Activated CD8-positive, alpha-beta memory T cell treated with anti-CD3 and anti-CD28 coated beads, Interleukin-2, amount 50 U/mL, for 48 hours (primary cell): ENCODE measurements around the gene ATP5ME.
A peak's percentile ranks its signal among the peaks of the same experiment; 100 is the strongest.
"Not testable (repeated sequence)": the region's sequence is repeated elsewhere in the genome, so short reads cannot be mapped to it uniquely, and the experiment has no call there.

Source experiments
- DNase-seq: peaks from one replicate; pipeline ENCODE4 v3.0.0-alpha.2; 2020

ATP5ME gene

GRCh38 chr4:683247-683897 lies 9.3 kb upstream of the ATP5ME start:
- no peak for DNase-seq

GRCh38 chr4:682490-683172 lies 8.6 kb upstream of the ATP5ME start:
- DNase-seq: peak; percentile 55

DNA sequence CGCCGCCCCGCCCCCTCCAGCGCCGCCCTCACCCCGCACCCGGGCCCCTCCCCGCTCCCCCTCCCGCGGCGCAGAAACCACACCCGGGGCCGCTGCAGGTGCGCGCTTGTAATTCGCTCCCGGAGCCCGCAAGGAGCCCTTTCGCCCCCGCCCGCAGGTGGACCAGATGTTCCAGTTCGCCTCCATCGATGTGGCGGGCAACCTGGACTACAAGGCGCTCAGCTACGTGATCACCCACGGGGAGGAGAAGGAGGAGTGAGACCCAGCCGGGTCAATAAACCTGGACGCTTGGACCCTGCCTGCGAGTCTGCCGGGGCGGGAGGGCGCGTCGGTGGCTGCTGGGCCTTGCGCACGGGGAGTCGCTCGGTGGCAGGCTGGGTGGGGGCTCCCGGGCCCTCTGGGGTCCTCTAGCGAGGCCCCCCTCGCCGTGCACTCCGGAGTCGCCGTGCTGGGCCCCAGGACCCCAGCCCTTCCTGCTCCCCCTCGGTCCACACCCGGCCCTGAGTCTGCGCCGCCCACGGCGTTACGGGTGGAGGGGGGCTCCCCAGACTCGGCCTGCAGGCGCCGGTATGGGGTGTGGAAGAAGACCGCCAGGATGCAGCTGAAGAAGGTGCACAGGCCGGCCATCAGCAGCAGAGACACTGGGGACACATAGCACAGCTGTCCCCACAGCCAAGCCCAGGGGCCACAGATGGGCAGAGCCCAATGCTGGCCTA lies 7.8 kb upstream of the ATP5ME start:
- DNase-seq: peak; percentile 60

GRCh38 chr4:680928-681645 lies 7.0 kb upstream of the ATP5ME start:
- peak; percentile 76 for DNase-seq

GRCh38 chr4:680551-680927 lies 6.5 kb upstream of the ATP5ME start:
- DNase-seq: peak; percentile 58

DNA sequence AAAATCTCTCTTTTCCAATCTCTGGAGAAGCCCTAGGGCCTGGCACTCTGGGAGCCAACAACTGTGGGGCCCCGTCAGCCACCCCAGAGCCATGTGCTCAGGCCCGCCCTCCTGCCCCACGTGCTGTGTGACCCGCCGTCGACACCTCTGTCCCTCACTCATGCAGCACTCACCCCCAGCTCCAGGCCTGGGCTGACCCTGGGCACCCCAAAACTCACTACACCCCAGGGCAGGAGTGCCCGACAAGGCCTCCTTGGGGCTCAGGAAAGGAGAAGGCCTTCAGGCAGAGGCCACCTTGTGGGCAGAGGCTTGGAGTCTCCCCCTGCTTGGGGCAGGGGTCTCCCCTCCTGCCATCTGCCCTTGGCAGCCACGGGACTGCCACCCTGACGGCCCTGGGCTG lies 6.0 kb upstream of the ATP5ME start:
- no peak for DNase-seq

GRCh38 chr4:679629-680028 lies 5.6 kb upstream of the ATP5ME start:
- DNase-seq: no peak

GRCh38 chr4:679104-679481 lies 5.0 kb upstream of the ATP5ME start:
- no peak for DNase-seq

DNA sequence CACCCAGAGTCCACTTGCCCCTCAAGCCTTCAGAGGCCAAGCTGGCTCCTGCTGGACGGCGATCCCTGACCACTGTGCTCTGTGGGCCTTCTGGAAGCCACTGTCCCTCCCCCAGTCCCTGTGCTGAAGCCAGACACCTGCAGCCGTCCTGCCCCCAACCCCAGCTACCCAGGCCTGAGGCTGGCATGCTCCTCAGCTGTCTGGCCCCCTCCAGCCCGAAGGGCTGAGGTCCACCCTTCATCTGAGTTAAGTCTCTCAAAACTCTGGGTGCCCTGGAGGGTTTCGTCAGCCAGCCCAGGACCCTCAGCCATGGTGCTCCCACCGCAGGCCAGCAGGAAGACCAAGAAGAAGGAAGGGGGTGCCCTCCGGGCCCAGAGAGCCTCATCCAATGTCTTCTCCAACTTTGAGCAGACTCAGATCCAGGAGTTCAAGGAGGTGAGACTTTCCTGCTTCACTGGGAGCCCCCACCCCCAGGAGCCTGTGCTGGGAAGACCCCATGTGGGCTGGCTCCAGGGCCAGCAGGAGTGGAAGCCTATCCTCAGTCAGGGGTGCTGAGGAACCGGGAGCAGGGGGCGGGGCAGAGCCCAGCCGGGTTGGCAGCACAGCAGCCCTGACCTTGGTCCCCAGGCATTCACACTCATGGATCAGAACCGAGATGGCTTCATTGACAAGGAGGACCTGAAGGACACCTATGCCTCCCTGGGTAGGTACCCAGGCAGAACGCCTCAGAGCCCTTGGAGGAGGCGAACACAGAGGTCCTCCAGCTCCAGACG lies 4.4 kb upstream of the ATP5ME start:
- DNase-seq: no peak

GRCh38 chr4:677431-678293 lies 3.6 kb upstream of the ATP5ME start:
- DNase-seq: no peak

GRCh38 chr4:676871-677235 lies 2.8 kb upstream of the ATP5ME start:
- DNase-seq: no peak

DNA sequence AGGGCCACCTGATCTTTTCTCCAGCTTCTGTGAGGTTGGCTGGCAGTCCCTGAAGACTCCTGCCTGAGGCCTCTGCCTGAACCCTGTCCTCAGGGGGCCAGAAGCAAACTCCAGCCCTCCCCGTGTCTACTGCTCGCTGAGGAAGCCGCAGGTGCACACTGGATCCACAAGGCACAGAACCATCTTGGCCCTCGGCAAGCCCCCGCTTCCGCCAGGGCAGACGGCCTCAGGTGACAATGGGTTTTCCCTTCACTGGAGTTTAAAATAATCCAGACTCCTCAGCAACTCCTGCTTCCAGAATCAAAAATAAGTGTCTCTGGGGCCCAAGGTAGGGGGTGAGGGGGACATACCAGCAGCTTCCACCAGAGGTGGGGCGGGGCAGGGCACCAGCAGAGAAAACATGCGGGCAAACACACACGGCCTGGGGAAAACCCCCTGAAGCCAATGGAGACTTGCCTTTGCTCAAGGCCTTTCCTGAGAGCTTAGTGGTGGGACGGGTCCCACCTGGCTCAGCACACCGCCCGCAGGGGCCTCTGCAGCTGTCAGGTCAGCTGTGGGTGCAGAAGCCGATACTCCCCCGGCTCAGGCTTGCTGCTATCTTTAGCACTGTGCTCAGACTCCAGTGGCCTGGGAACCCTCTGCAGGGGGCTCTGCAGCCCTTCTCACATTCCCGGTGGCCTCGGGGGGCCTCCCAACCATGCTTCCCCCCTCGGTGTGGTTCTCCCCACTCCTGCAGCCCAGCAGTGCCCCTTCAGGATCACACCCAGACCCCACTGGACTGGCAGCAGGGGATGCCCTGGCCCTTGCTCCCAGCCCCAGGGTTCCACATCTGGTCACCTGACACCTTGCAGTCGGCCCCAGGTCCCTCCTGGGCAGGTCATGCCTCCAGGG lies 2.1 kb upstream of the ATP5ME start:
- no peak for DNase-seq

GRCh38 chr4:675036-675882 lies 1.2 kb upstream of the ATP5ME start:
- DNase-seq: peak; percentile 74

DNA sequence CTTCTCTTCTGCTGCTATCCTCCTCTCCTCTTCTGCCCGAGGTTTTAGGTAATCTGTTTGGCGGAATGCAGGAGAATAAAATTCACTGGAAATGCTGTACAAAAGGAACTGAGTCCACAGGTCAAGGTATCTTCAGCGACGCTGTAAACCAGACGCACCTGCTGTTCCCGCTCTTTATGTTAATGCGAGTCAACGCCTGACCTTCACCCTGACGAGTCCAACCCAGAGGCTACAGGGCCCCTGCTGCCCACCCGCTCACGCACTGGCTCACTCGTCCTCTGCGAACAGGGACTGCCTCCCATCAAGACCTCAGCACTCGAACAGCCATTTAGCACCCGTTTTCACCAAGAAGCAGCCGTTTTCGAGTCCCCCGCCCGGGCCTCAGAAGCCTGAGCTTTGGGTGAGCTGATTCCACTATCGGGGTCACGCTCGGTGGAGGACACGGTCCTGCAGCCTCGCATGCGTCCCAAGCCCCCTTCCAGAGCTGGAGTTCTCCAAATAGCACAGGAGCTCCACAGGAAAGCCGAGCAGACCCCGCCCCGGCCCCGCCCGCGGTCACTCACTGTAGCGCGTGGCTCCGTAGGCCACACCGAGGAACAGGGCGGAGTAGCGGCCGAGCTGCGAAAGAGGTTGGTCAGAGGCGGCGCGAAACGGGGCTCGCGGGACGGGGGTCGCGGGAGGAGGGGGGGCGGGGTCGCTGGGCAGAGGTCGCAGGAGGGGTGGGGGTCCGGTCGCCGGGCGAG lies 556 bp downstream of the ATP5ME start:
- no peak for DNase-seq

DNA sequence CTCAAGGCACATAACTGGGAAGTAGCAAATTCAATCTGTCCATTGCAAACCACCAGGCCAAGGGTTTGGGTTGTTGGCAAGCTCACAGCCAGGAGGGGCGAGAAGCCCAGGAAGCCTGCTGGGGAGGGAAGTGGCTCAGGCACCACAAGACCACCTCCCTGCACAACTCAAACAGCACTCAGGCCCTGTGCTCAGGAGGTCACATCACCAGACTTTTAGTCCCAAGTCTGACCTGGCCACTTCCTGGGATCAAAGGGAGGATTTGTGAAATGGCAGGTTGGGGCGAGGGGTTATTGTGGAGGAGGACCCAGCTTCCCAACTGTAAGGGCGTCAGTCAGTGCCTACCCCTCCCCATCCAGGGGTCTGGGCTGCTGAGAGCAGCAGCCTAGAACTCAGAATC lies 2.3 kb downstream of the ATP5ME start:
- no peak for DNase-seq

- not testable (repeated sequence) for DNase-seq
These were observed 4.1 kb downstream of the ATP5ME start for GRCh38 chr4:669806-670559.

DNA sequence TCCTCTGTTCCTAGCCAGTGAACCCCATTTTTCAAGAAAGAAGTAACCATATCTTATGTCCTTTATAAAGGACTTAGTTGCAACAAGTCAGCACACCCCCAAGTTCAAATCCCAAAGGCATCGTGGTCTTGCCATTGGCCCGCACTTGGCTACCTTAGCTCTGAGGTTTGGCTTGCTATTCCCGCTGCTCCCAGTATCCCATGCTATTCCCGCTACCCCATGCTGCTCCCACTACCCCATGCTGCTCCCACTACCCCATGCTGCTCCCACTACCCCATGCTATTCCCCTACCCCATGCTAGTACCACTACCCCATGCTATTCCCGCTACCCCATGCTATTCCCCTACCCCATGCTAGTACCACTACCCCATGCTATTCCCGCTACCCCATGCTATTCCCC lies 5.9 kb downstream of the ATP5ME start:
- DNase-seq: not testable (repeated sequence)

DNA sequence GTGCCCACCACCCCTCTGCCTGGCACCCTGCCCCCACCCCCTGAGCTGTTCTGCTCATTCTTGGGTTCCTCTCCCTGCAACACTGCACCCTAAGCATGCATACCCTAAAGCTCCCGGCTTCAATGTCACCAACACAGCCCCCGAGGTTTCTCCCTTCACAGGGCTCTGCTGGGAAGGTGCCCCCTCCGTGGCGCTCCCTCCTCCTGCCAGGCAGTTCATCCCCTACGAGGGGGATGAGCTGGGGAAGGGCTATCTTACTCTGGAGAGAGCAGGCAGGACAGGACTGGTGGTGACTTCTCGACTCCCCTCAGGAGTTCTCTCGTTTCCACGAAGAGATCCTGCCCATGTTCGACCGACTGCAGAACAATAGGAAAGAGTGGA lies 6.5 kb downstream of the ATP5ME start:
- no peak for DNase-seq
